Smooth muscle cell (in vitro differentiated cells): ENCODE data around the gene GOLGA8O. TPM values are rescaled to one million over a fixed set of nuclear protein-coding genes. Genes with fewer than 3 reads are reported as not detected.
"Not testable (repeated sequence)": the region's sequence is repeated elsewhere in the genome, so short reads cannot be mapped to it uniquely, and the experiment has no call there.

Experiments used
- DNase-seq: peaks from one replicate; lab custom pipeline; 2025; ENCODE audit not compliant: unreplicated experiment; lab: John Stamatoyannopoulos, UW
- H2AFZ ChIP-seq: fragments of 200-600 bp; sonication (generic); 2 replicates; pipeline ENCODE4 v1.6.0; 2016; ENCODE audit warnings: antibody characterized with exemption, low read depth, mild to moderate bottlenecking
- H3F3A ChIP-seq: fragments of 200-600 bp; sonication (generic); 2 replicates; pipeline ENCODE4 v1.6.0; 2017; ENCODE audit warnings: antibody characterized with exemption, low read depth
- H3K27ac ChIP-seq: fragments of 200-600 bp; sonication (generic); 2 replicates; pipeline ENCODE4 v1.5.1; 2016; ENCODE audit warnings: low read depth, mild to moderate bottlenecking
- H3K27me3 ChIP-seq: fragments of 200-600 bp; sonication (generic); 2 replicates; pipeline ENCODE4 v1.6.1; 2016; ENCODE audit warnings: low read depth, mild to moderate bottlenecking
- H3K36me3 ChIP-seq: fragments of 200-600 bp; sonication (generic); 2 replicates; pipeline ENCODE4 v1.5.1; 2016; ENCODE audit warnings: low read depth
- H3K4me1 ChIP-seq: fragments of 200-600 bp; sonication (generic); 2 replicates; pipeline ENCODE4 v1.5.1; 2016; ENCODE audit warnings: low read depth
- H3K4me2 ChIP-seq: fragments of 200-600 bp; sonication (generic); 2 replicates; pipeline ENCODE4 v1.6.0; 2016; ENCODE audit warnings: mild to moderate bottlenecking
- H3K4me3 ChIP-seq: fragments of 200-600 bp; sonication (generic); 2 replicates; pipeline ENCODE4 v1.5.1; 2016; ENCODE audit warnings: mild to moderate bottlenecking
- H3K79me2 ChIP-seq: fragments of 200-600 bp; sonication (generic); 2 replicates; pipeline ENCODE4 v1.6.0; 2016; ENCODE audit warnings: low read depth, mild to moderate bottlenecking
- H3K9ac ChIP-seq: fragments of 200-600 bp; sonication (generic); 2 replicates; pipeline ENCODE4 v1.6.0; 2016; ENCODE audit warnings: low read depth
- H3K9me3 ChIP-seq: fragments of 200-600 bp; sonication (generic); replicated peaks from 2 replicates; pipeline ENCODE4 v1.5.1; 2016; ENCODE audit warnings: low read depth
- H4K20me1 ChIP-seq: fragments of 200-600 bp; sonication (generic); 2 replicates; pipeline ENCODE4 v1.6.0; 2016; ENCODE audit warnings: low read depth
- CTCF ChIP-seq: fragments of 200-600 bp; sonication (generic); IDR thresholded peaks from 2 replicates; pipeline ENCODE4 v1.5.1; 2017; ENCODE audit warnings: borderline replicate concordance, mild to moderate bottlenecking, antibody characterized with exemption; ENCODE audit not compliant: insufficient read depth, poor library complexity, severe bottlenecking
- WGBS: methylation state at CpG from one replicate; pipeline ENCODE4 v1.1.7; 2016; ENCODE audit warnings: low lambda C conversion rate; 5-methylcytosine and 5-hydroxymethylcytosine counted together
- polyA plus RNA-seq: library from polyadenylated mRNA; unstranded; fragments of >200 nt; fragmentation: Nextera tagmentation; extraction: Ambion mirVana; gene quantifications from 2 replicates; pipeline ENCODE4 v1.2.1, GENCODE V29; 2016
- total RNA-seq: library from RNA; depleted of rRNA; stranded (reverse); fragments of >200 nt; gene quantifications from 2 replicates; pipeline ENCODE4 v1.2.3, GENCODE V29; 2014

GOLGA8O gene
- total and polyA plus RNA-seq, 2 experiments from 2014 or later, result 2.5 TPM; not detected in 1

- H3K4me3 ChIP-seq, H4K20me1 ChIP-seq, H3K79me2 ChIP-seq, H3K9ac ChIP-seq, H3F3A ChIP-seq, H3K4me2 ChIP-seq, H3K27me3 ChIP-seq, DNase-seq, H3K27ac ChIP-seq, H3K9me3 ChIP-seq, H3K36me3 ChIP-seq, H2AFZ ChIP-seq, H3K4me1 ChIP-seq: not testable (repeated sequence)
- WGBS, result 48% methylated on average over 7 of the region's 12 CpGs
- TF ChIP-seq CTCF, result peak; percentile 11
Measured at GRCh38 chr15:32440445-32440977, 14.9 kb downstream of the GOLGA8O start.

- not testable (repeated sequence) for H3K4me1 ChIP-seq, H3K4me3 ChIP-seq, H2AFZ ChIP-seq, H3K27me3 ChIP-seq, H3F3A ChIP-seq, H3K27ac ChIP-seq, H3K79me2 ChIP-seq, H3K9me3 ChIP-seq, DNase-seq, H3K4me2 ChIP-seq, H3K9ac ChIP-seq, H3K36me3 ChIP-seq, H4K20me1 ChIP-seq
- no CpG with 5 or more reads among the region's 73 CpGs for WGBS
Measured at GRCh38 chr15:32434102-32434963, 21.1 kb downstream of the GOLGA8O start.

- not testable (repeated sequence) for H3K27me3 ChIP-seq, H3F3A ChIP-seq, H3K36me3 ChIP-seq, H3K4me2 ChIP-seq, H3K27ac ChIP-seq, H3K4me3 ChIP-seq, DNase-seq, H3K9me3 ChIP-seq, H4K20me1 ChIP-seq, H3K79me2 ChIP-seq, H3K4me1 ChIP-seq, H2AFZ ChIP-seq, H3K9ac ChIP-seq
- WGBS, result 60% methylated on average over 1 of the region's 4 CpGs
Measured at GRCh38 chr15:32427635-32428034, 27.8 kb downstream of the GOLGA8O start.

- not testable (repeated sequence) for H3F3A ChIP-seq, H3K36me3 ChIP-seq, H3K9me3 ChIP-seq, H3K9ac ChIP-seq, H3K4me2 ChIP-seq, H3K4me3 ChIP-seq, DNase-seq, H2AFZ ChIP-seq, H3K79me2 ChIP-seq, H3K27ac ChIP-seq, H3K4me1 ChIP-seq, H3K27me3 ChIP-seq, H4K20me1 ChIP-seq
- WGBS, result 92% methylated on average over 4 of the region's 4 CpGs
Measured at GRCh38 chr15:32426511-32426910, 28.9 kb downstream of the GOLGA8O start.

- not testable (repeated sequence) for H3K9me3 ChIP-seq, H3K9ac ChIP-seq, H3K4me1 ChIP-seq, H3K4me3 ChIP-seq, H3K79me2 ChIP-seq, DNase-seq, H3K36me3 ChIP-seq, H4K20me1 ChIP-seq, H3K27me3 ChIP-seq, H3F3A ChIP-seq, H2AFZ ChIP-seq, H3K4me2 ChIP-seq, H3K27ac ChIP-seq
- TF ChIP-seq CTCF, result peak; percentile 36
- 0% methylated on average over 2 of the region's 3 CpGs for WGBS
Measured at GRCh38 chr15:32407903-32408302, 47.5 kb downstream of the GOLGA8O start.

- not testable (repeated sequence) for H3K4me1 ChIP-seq, H3K9ac ChIP-seq, H3K36me3 ChIP-seq, H3K27me3 ChIP-seq, H3K9me3 ChIP-seq, H3F3A ChIP-seq, H3K27ac ChIP-seq, H3K79me2 ChIP-seq, H4K20me1 ChIP-seq, H3K4me2 ChIP-seq, DNase-seq, H3K4me3 ChIP-seq, H2AFZ ChIP-seq
- no CpG with 5 or more reads among the region's 8 CpGs for WGBS
Measured at GRCh38 chr15:32403192-32403591, 52.2 kb downstream of the GOLGA8O start, which contains the start of gene GOLGA8K. TSS of gene GOLGA8K (minus strand) at chr15:32403292. CDS start at chr15:32403194, 98 bp downstream.

GRCh38 chr15:32396522-32396921 lies 58.9 kb downstream of the GOLGA8O start:
- H2AFZ ChIP-seq, H3K36me3 ChIP-seq, H3K27ac ChIP-seq, H3K79me2 ChIP-seq, H3K4me3 ChIP-seq, H3K9ac ChIP-seq, H3K9me3 ChIP-seq, H4K20me1 ChIP-seq, H3K4me1 ChIP-seq, H3F3A ChIP-seq, H3K4me2 ChIP-seq, DNase-seq, H3K27me3 ChIP-seq: not testable (repeated sequence)
- WGBS, result 84% methylated on average over 6 of the region's 8 CpGs
